ENCODE measurements around the gene UBA7.

GRCh38 chr3:49812916-49813496, 747 bp downstream of the UBA7 start:
- TF ChIP-seq CTCF (IDR thresholded peaks at IDR 0.05) (no peak), EZH2 (IDR thresholded peaks at IDR 0.05) (no peak), EZH2phosphoT487 (IDR thresholded peaks at IDR 0.05) (no peak)

All from neural progenitor cell (in vitro differentiated cells).